Stimulated activated naive CD8-positive, alpha-beta T cell treated with anti-CD3 and anti-CD28 coated beads, Interleukin-15, Interleukin-2, amounts not matched to agents 100 ng/mL and 50 ng/mL, for 24 hours (primary cell): ENCODE results near the gene ARGLU1.
A peak's percentile ranks its signal among the peaks of the same experiment; 100 is the strongest.

Experiments used
- H3K27ac Mint-ChIP-seq: one replicate; pipeline ENCODE4 v1.8.0; 2021; ENCODE audit warnings: mild to moderate bottlenecking, mixed read lengths
- H3K27me3 Mint-ChIP-seq: one replicate; pipeline ENCODE4 v1.8.0; 2021; ENCODE audit warnings: mixed read lengths
- H3K36me3 Mint-ChIP-seq: one replicate; pipeline ENCODE4 v1.8.0; 2021; ENCODE audit warnings: low read depth, mixed read lengths
- H3K4me1 Mint-ChIP-seq: one replicate; pipeline ENCODE4 v1.8.0; 2021; ENCODE audit warnings: low read depth, mixed read lengths
- H3K4me3 Mint-ChIP-seq: one replicate; pipeline ENCODE4 v1.8.0; 2021; ENCODE audit warnings: mild to moderate bottlenecking, mixed read lengths
- H3K9me3 Mint-ChIP-seq: one replicate; pipeline ENCODE4 v1.8.0; 2021; ENCODE audit warnings: mixed read lengths

The ARGLU1 gene

GRCh38 chr13:106541826-106542225 is 26.1 kb downstream of the ARGLU1 start:
- Mint-ChIP-seq H3K27ac (no peak overlapping the region), H3K9me3 (no peaks in the 10 kb centered on the region), H3K36me3 (peaks cover 29% of the 10 kb centered on the region), H3K4me3 (no peak overlapping the region), H3K4me1 (peaks cover 1% of the 10 kb centered on the region), H3K27me3 (no peaks in the 10 kb centered on the region)

DNA sequence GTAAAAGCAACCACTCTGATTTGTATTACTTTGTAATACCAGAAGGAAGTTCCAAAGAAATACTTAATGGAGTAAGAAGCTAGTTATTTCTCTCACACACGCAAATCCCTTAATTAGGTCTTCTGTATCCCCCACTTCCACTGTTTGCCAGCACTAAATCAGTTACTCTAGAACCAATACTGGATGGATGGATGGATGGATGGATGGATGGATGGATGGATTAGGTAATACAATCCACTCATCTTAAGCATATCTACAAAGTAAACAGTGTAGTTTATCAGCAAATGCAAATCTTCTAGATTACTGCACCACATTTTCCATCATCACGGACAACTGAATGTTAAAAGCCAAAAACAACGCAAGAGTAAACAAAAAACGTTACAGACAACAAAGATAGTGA is 27.3 kb downstream of the ARGLU1 start:
- H3K27ac Mint-ChIP-seq: no peak overlapping the region
- H3K36me3 Mint-ChIP-seq: peaks cover 29% of the 10 kb centered on the region
- peaks cover 8% of the 10 kb centered on the region for H3K4me1 Mint-ChIP-seq
- no peak overlapping the region for H3K4me3 Mint-ChIP-seq
- no peaks in the 10 kb centered on the region for H3K27me3 Mint-ChIP-seq
- H3K9me3 Mint-ChIP-seq: no peaks in the 10 kb centered on the region

DNA sequence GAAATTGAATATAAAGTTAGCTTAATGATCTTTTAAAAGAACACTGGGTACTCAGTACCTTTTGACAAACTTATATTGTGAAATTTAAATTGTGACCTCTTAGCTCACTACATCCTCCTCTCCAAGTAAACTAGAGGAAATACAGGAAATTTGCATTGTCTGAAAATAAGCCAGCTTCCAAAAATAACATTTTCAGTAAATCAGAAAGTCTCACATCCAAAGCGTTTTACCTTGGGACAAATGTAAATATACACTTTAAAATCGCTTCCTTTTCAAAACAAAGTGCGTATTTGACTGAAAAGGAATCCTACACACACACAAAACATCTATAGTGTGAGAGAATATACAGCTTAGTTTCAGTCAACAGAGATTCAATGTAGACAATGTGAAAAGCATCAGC is 30.4 kb downstream of the ARGLU1 start:
- H3K4me3 Mint-ChIP-seq: no peak overlapping the region
- peaks cover 21% of the 10 kb centered on the region for H3K4me1 Mint-ChIP-seq
- H3K27ac Mint-ChIP-seq: no peak overlapping the region
- H3K9me3 Mint-ChIP-seq: no peaks in the 10 kb centered on the region
- peaks cover 17% of the 10 kb centered on the region for H3K36me3 Mint-ChIP-seq
- H3K27me3 Mint-ChIP-seq: peaks cover 12% of the 10 kb centered on the region

DNA sequence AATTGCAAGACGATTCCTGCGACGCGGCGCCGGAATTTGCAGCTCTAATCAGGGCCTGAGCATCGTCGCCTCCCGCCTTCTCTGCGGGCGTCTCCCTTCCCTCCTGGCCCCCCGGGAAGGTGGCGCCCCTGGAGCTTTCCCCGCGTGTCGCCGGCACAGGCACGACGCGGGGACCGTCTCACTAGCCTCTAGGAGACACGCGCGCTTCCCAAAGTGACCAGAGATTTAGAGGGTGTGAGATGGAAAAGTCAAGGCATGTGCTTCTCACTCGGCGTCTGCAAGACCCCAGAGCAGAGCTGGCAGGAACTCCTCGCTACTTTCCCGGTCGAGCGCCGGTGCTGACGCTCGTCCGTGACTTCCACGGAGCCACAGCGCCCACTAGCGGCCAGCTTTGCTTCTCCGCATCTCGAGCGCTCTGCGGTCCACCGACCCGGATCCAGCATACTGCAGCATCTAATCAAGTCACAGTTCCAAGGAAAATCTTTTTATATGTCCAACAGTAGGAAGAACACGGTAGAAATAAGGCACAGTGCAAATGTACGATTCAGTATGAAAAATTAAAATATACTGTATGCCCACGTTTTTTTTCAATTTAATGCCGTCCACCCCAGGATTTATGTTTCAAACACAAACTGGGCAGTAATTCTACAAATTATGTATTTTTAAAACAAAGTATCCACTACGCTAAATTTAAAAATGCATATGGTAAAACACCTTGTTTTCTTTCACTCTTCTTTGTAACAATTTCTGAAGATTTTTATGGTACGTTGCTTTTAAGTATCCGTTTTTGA is 31.5 kb downstream of the ARGLU1 start:
- Mint-ChIP-seq H3K27ac (peak overlapping the region; percentile 85), H3K9me3 (no peaks in the 10 kb centered on the region), H3K4me1 (peaks cover 22% of the 10 kb centered on the region), H3K27me3 (peaks cover 23% of the 10 kb centered on the region), H3K36me3 (peaks cover 9% of the 10 kb centered on the region), H3K4me3 (peak overlapping the region; percentile 86)

DNA sequence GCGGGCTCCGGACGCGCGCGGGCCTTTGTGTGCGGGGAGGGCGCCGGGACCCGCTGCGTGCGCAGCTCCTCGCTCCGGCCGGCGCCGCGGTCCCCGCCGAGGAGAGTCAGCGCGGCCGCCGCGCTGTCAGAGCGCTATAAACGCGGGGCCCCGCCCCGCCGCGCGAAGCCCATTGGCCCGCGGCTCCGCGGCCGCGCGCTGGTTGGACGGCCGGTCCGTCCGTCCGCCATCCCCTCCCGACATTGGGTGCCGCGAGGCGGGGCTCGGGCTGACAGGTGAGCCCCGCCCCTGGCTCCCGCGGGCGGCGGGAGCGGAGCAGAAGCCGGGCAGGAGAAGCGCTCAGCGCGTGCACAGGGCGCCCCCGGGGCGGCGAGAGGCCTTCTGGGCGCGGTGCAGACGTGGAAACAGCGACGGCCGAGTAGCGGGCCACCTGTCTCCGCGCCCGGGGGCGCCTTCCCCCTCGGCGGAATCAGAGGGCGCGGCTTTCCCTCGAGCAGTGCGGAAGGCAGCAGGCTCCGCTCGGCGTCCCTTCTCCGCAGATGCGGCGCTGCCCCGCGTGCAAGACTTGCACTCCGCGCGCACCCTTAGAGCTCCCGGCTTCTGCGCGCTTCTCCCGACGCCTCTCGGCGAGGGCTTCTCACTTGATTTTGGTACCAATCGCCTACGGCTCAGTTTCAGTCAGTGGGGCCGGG is 32.2 kb downstream of the ARGLU1 start, which contains the start of gene EFNB2:
TSS of gene EFNB2 (minus strand) at position 111 of the 692 bp plus-strand sequence. CDS start 698 bp downstream, outside the sequence.
- H3K27ac Mint-ChIP-seq: peak within 1 kb of the TSS; percentile 85
- peaks cover 2% of the 10 kb centered on the region for H3K36me3 Mint-ChIP-seq
- H3K27me3 Mint-ChIP-seq: peaks cover 28% of the 10 kb centered on the region
- no peaks in the 10 kb centered on the region for H3K9me3 Mint-ChIP-seq
- peak within 1 kb of the TSS; percentile 86 for H3K4me3 Mint-ChIP-seq
- H3K4me1 Mint-ChIP-seq: peaks cover 22% of the 10 kb centered on the region

GRCh38 chr13:106534639-106535551 is 33.0 kb downstream of the ARGLU1 start:
- H3K4me3 Mint-ChIP-seq: peak overlapping the region; percentile 77
- no peak overlapping the region for H3K27ac Mint-ChIP-seq
- no peaks in the 10 kb centered on the region for H3K36me3 Mint-ChIP-seq
- H3K4me1 Mint-ChIP-seq: peaks cover 22% of the 10 kb centered on the region
- peaks cover 36% of the 10 kb centered on the region for H3K27me3 Mint-ChIP-seq
- H3K9me3 Mint-ChIP-seq: no peaks in the 10 kb centered on the region

DNA sequence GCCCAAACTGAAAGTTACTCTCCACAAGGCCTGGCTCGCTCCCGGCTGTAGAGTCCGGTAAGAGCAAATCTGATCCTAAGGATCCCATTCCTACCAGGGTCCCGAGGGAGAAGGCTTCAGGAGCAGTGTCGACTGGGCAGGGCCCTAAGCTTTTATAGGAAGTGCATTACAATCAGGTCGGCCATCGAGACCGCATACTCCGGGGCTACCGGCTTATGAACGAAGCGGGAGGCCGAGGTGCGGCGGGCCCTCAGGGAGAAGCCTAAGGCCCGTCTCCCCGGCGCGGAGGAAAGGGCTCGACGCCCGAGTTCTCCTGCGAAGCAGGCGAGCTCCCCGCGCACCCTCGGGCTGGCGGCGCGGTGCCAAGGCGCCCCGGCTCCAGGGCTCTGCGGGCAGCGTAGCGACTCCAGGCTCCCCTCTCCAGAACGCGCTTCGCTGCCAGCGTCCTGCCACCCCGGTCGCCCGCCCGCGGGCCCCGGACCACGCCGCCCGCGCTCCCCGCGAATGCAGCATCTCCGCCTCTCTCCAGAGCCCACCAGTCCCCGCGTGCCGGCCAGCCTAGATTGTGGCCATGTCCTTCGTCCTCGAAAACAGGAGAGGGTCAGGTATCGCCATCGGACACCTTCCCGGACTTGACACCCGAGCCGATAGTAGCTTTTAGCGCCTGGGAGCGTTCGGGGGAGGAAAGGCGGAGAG is 33.8 kb downstream of the ARGLU1 start:
- Mint-ChIP-seq H3K27me3 (peaks cover 44% of the 10 kb centered on the region), H3K4me3 (peak overlapping the region; percentile 57), H3K27ac (no peak overlapping the region)

DNA sequence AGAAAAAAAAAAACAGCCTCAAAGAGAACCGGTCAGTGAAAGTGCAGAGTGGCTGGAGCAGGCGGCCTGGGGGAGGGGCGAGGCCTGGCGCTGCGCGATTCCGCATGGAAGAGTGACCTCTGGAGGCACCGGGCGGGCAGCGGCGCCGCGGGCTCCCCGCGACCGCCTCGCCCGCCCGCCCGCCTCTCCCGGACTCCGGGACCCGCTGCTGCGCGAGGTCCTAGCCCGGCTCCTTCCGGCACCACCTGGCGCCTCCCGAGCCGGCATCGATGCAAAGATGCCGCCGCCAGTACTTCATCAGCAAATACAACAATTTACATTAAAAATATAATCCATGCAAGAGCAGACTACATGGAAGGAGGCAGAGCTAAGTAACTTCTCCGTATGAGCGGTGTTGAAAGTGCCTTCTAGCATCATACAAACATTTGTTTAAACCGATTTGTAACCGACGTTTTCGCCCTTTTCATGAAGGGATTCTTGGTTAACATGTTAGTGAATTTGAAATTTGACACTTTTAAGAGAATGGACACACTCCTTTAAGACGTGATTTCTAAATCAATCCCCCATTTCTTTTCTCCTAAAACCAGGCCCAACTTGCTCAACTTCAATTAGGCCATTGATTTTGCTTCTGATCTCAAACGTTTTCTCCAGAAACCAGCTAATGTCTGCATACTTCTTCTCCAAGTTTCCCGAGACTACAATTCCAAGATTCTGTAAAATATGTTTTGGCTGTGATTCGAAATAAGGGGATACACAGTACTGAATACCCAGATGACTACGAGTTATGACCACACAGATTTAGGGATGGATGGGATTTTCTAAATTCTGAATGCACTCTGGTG is 34.6 kb downstream of the ARGLU1 start:
- peak overlapping the region; percentile 57 for H3K4me3 Mint-ChIP-seq
- H3K36me3 Mint-ChIP-seq: no peaks in the 10 kb centered on the region
- H3K4me1 Mint-ChIP-seq: peaks cover 22% of the 10 kb centered on the region
- H3K27ac Mint-ChIP-seq: no peak overlapping the region
- no peaks in the 10 kb centered on the region for H3K9me3 Mint-ChIP-seq
- H3K27me3 Mint-ChIP-seq: peaks cover 50% of the 10 kb centered on the region

More for the DNA sequence above, 33.8 kb downstream of the ARGLU1 start:
- Mint-ChIP-seq H3K9me3 (no peaks in the 10 kb centered on the region), H3K36me3 (no peaks in the 10 kb centered on the region), H3K4me1 (peaks cover 22% of the 10 kb centered on the region)

GRCh38 chr13:106532111-106532929 is 35.6 kb downstream of the ARGLU1 start:
- Mint-ChIP-seq H3K9me3 (no peaks in the 10 kb centered on the region), H3K4me1 (peaks cover 22% of the 10 kb centered on the region), H3K36me3 (no peaks in the 10 kb centered on the region), H3K27ac (no peak overlapping the region), H3K4me3 (peak overlapping the region; percentile 30), H3K27me3 (peaks cover 58% of the 10 kb centered on the region)

- H3K4me3 Mint-ChIP-seq: no peak overlapping the region
- peaks cover 66% of the 10 kb centered on the region for H3K27me3 Mint-ChIP-seq
- peaks cover 14% of the 10 kb centered on the region for H3K4me1 Mint-ChIP-seq
- no peak overlapping the region for H3K27ac Mint-ChIP-seq
- H3K36me3 Mint-ChIP-seq: no peaks in the 10 kb centered on the region
- no peaks in the 10 kb centered on the region for H3K9me3 Mint-ChIP-seq
These were observed 36.9 kb downstream of the ARGLU1 start for GRCh38 chr13:106530980-106531481.

DNA sequence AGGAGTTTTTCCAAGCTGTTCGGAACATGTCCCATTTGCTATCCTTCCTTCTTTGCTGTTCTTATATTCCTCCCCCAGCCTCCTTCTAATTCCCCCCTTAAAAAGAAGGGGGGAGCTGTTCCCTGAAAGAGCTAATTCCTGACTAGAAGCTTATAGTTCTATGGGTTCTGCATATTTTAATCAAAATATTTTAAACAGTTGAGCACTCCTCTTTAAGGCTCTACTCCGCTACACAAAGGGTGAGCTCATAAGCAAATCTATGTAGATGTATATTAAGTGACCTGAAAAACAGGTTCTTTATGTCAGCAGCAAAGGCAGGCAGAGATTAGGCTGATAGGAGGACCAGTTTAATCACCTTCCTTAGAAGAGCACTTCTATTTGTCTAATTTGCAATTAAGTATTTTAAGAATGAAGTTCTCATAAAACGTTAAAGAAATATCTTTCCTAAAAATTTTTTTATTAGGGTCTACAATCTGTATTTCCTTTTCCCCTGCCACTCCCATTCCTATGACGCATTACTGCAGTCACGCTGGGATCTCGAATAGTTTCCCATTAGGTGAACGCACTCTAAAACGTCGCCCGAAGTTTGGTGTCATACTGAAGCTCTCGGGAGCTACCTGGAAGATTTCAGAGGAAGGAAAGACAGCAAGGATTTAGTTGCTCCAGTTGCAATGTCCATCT is 37.6 kb downstream of the ARGLU1 start:
- Mint-ChIP-seq H3K4me3 (no peak overlapping the region), H3K27ac (no peak overlapping the region), H3K36me3 (no peaks in the 10 kb centered on the region), H3K4me1 (peaks cover 14% of the 10 kb centered on the region), H3K9me3 (no peaks in the 10 kb centered on the region), H3K27me3 (peaks cover 71% of the 10 kb centered on the region)

DNA sequence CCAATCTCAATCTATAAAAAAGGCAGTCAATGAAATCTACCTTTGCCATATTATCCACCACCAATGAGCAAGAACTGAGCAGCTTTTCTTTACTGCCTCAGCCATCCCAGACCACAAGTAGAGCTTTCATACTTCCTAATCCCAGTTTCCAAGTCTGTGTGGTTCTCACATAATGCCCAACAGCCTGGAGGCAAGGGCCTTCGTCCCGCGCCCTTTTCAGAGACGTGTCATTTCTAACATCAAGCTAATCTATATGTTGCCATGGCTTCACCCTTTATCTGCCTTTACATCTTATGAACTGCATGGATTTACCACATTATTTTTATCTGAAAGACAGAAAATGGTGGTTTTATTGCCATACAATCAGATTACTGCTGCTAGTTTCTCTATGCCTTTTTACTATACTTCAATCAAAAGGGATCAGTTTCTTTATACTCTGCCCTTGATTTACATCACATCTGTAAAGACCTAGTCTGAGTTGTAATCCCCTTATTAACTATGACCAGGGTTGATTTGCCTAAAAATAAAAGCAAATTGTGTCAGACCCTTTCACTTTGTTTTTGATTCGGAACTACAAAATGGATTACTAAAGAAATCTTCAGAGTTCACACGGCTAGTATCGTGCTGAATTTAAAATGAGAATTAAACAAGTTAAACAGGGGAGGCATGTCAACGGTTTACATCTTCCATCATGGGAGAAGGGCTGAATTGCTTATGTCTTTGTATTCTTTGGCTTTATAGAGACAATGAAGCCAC is 38.3 kb downstream of the ARGLU1 start:
- no peaks in the 10 kb centered on the region for H3K9me3 Mint-ChIP-seq
- H3K27me3 Mint-ChIP-seq: peaks cover 71% of the 10 kb centered on the region
- no peak overlapping the region for H3K27ac Mint-ChIP-seq
- H3K4me1 Mint-ChIP-seq: peaks cover 14% of the 10 kb centered on the region
- H3K36me3 Mint-ChIP-seq: no peaks in the 10 kb centered on the region
- no peak overlapping the region for H3K4me3 Mint-ChIP-seq
